ENCODE results near the gene ADGRG3.

- TF ChIP-seq CTCF (IDR thresholded peaks at IDR 0.05) (no peak), POLR2A (IDR thresholded peaks at IDR 0.05) (no peak), POLR2AphosphoS5 (IDR thresholded peaks at IDR 0.05) (no peak), EP300 (IDR thresholded peaks at IDR 0.05) (no peak)
Observed at GRCh38 chr16:57630407-57630797, 37.7 kb upstream of the ADGRG3 start.

All from suprapubic skin (tissue), 4 donors.